GM12874 (cell line): ENCODE measurements around the gene CCDC18.

Experiments
- TF ChIP-seq, protein P1 (sequence below): IDR thresholded peaks from 2 replicates; pipeline ENCODE4 v1.5.1; 2011; ENCODE audit warnings: low read depth, mild to moderate bottlenecking, control low read depth, low read length, moderate library complexity; ENCODE audit not compliant: insufficient read depth

Gene CCDC18

GRCh38 chr1:93205892-93206566, 25.5 kb downstream of the CCDC18 start:
- TF ChIP-seq, protein P1, sequence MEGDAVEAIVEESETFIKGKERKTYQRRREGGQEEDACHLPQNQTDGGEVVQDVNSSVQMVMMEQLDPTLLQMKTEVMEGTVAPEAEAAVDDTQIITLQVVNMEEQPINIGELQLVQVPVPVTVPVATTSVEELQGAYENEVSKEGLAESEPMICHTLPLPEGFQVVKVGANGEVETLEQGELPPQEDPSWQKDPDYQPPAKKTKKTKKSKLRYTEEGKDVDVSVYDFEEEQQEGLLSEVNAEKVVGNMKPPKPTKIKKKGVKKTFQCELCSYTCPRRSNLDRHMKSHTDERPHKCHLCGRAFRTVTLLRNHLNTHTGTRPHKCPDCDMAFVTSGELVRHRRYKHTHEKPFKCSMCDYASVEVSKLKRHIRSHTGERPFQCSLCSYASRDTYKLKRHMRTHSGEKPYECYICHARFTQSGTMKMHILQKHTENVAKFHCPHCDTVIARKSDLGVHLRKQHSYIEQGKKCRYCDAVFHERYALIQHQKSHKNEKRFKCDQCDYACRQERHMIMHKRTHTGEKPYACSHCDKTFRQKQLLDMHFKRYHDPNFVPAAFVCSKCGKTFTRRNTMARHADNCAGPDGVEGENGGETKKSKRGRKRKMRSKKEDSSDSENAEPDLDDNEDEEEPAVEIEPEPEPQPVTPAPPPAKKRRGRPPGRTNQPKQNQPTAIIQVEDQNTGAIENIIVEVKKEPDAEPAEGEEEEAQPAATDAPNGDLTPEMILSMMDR: no peak

- TF ChIP-seq, protein P1: no peak
Observed at GRCh38 chr1:93206567-93206954, 26.0 kb downstream of the CCDC18 start.

DNA sequence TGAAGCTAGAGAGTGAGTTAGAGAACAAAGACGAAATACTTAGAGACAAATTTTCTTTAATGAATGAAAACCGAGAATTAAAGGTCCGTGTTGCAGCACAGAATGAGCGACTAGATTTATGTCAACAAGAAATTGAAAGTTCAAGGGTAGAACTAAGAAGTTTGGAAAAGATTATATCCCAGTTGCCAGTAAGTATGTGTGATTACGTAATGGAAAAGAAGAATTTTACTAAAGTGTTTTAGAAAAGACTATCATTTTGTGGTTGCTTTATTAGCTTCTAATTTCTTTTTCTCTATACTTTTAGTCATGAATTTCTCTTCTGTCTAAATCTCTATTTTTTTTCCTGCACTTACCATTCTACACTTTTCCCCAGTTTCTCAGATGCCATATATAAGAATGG, 26.7 kb downstream of the CCDC18 start:
- TF ChIP-seq, protein P1: no peak

DNA sequence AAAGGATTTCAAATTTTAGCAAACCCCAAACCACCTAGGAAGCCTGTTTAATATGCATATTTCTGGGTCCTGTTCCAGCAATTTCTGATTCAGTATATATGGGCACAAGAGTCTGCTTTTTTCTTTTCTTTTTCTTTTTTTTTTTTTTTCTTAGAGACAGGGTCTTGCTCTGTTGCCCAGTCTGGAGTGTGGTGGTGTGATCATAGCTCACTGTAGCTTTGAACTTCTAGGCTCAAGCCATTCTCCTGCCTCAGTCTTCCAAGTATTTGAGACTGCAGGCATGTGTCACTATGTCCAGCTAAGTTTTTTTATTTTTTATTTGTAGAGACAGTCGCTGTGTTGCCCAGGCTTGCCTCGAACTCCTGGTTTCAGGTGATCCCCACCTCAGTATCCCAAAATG, 34.8 kb downstream of the CCDC18 start:
- TF ChIP-seq, protein P1: no peak

GRCh38 chr1:93219443-93219842, 38.9 kb downstream of the CCDC18 start:
- TF ChIP-seq, protein P1: no peak

- TF ChIP-seq, protein P1: no peak
Observed at GRCh38 chr1:93221913-93222312, 41.4 kb downstream of the CCDC18 start.

- TF ChIP-seq, protein P1: no peak
Observed at GRCh38 chr1:93223023-93223675, 42.6 kb downstream of the CCDC18 start.
